Measurements from ENCODE around the gene FRAT1.
A peak's percentile ranks its signal among the peaks of the same experiment; 100 is the strongest.
"Not testable (repeated sequence)": the region's sequence is repeated elsewhere in the genome, so short reads cannot be mapped to it uniquely, and the experiment has no call there.

FRAT1 gene

GRCh38 chr10:97334370-97335175, 15.5 kb downstream of the FRAT1 start, which contains the start of gene FRAT2:
TSS of gene FRAT2 (minus strand) at chr10:97334729. CDS start at chr10:97334572, 157 bp downstream.
- DNase-seq (ENCODE audit: low read depth), result peak; percentile 96

GRCh38 chr10:97335188-97335619, 16.1 kb downstream of the FRAT1 start:
- no peak for DNase-seq (ENCODE audit: low read depth)

- DNase-seq (ENCODE audit: low read depth), result no peak
These were observed 16.9 kb downstream of the FRAT1 start for GRCh38 chr10:97336006-97336405.

GRCh38 chr10:97336446-97336845, 17.4 kb downstream of the FRAT1 start:
- no peak for DNase-seq (ENCODE audit: low read depth)

GRCh38 chr10:97336942-97337831, 18.1 kb downstream of the FRAT1 start:
- DNase-seq (ENCODE audit: low read depth), result no peak

- DNase-seq (ENCODE audit: low read depth), result no peak
These were observed 19.0 kb downstream of the FRAT1 start for GRCh38 chr10:97338041-97338440.

GRCh38 chr10:97341416-97341815, 22.3 kb downstream of the FRAT1 start:
- DNase-seq (ENCODE audit: low read depth), result no peak

GRCh38 chr10:97343664-97344063, 24.6 kb downstream of the FRAT1 start:
- DNase-seq (ENCODE audit: low read depth), result not testable (repeated sequence)

- no peak for DNase-seq (ENCODE audit: low read depth)
These were observed 28.2 kb downstream of the FRAT1 start for GRCh38 chr10:97347317-97347716.

GRCh38 chr10:97349752-97350513, 30.9 kb downstream of the FRAT1 start:
- no peak for DNase-seq (ENCODE audit: low read depth)

- no peak for DNase-seq (ENCODE audit: low read depth)
These were observed 34.9 kb downstream of the FRAT1 start for GRCh38 chr10:97353945-97354344.

- peak; percentile 24 for DNase-seq (ENCODE audit: low read depth)
These were observed 36.5 kb downstream of the FRAT1 start for GRCh38 chr10:97355571-97355975.

- DNase-seq (ENCODE audit: low read depth), result peak; percentile 26
These were observed 37.3 kb downstream of the FRAT1 start for GRCh38 chr10:97356318-97356914.

- no peak for DNase-seq (ENCODE audit: low read depth)
These were observed 37.8 kb downstream of the FRAT1 start for GRCh38 chr10:97356918-97357317.

GRCh38 chr10:97358349-97358748, 39.3 kb downstream of the FRAT1 start:
- no peak for DNase-seq (ENCODE audit: low read depth)

GRCh38 chr10:97358781-97359180, 39.7 kb downstream of the FRAT1 start:
- no peak for DNase-seq (ENCODE audit: low read depth)

- DNase-seq (ENCODE audit: low read depth), result no peak
These were observed 41.9 kb downstream of the FRAT1 start for GRCh38 chr10:97360705-97361536.

- no peak for DNase-seq (ENCODE audit: low read depth)
These were observed 42.4 kb downstream of the FRAT1 start for GRCh38 chr10:97361537-97361901.

- no peak for DNase-seq (ENCODE audit: low read depth)
These were observed 43.4 kb downstream of the FRAT1 start for GRCh38 chr10:97362310-97363033.

- no peak for DNase-seq (ENCODE audit: low read depth)
These were observed 44.0 kb downstream of the FRAT1 start for GRCh38 chr10:97363071-97363470.
